Superior temporal gyrus (tissue), 1 donor: ENCODE measurements around the gene CRYZL1.

Source experiments
- DNase-seq: peaks from one replicate; pipeline ENCODE4 v3.0.0-alpha.2; 2016; ENCODE audit errors: extremely low spot score

CRYZL1 gene

DNA sequence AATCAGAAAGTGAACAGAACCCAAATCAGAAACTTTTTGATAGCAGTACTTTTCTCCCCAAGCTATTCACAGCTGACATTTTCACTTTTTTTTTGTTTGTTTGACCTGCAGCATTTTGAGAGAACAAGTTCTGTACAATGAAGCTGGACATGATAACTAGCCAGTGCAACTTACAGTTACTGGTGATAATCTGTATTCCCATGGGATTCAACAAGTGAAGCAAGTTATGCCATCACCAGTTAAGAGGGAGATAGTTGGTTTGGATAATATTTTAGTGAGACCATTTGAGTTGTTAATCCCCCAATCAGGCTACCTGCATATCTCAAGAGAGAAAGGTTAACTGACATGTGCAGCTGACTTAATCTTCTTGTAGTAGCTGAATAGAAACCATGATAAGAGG is 80.6 kb downstream of the CRYZL1 start:
- no peak for DNase-seq

DNA sequence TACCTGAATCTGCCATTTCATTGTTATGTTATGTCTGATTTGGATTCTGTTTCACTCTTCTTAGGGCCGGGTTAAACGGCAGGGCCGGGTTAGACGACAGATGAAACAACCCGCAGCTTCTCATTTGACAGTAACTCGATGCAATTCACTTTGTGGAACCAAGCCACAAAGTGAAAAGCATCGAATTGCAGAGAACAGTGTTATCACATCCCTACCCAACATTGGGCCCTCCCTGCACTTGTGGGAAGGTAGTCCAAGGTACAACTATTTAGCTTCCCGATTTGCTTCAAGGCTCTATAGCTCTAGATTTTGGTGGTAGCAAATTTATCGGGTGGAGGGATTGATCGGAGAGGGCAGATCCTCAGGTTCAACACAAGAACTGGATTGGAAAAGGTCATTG is 81.7 kb downstream of the CRYZL1 start:
- DNase-seq, result no peak

DNA sequence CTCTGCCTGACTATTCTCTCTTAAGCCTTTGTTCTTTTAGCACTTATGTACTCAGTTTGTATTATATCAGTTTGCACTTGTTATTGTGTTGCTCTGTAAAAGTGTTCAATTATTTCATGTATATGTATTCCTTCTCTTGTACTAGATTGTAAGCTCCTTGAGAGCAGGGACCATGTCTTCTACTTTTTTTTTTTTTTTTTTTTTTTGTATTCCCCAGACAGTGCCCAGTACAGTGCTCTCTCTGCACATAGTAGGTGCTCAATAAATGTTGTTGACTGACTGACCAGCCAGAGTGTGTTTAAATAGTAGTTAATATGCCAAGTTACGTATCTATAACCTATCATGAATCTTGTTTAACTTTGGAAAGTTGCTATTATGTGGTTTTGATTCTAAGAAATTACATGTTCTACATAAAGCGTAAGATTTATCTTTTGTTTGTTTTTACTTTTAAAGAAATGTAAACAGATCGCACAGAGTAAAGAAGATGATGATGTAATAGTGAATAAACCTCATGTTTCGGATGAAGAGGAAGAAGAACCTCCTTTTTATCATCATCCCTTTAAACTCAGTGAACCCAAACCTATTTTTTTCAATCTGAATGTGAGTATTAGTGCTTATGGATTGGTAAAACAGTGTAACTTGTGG is 82.6 kb downstream of the CRYZL1 start:
- no peak for DNase-seq

DNA sequence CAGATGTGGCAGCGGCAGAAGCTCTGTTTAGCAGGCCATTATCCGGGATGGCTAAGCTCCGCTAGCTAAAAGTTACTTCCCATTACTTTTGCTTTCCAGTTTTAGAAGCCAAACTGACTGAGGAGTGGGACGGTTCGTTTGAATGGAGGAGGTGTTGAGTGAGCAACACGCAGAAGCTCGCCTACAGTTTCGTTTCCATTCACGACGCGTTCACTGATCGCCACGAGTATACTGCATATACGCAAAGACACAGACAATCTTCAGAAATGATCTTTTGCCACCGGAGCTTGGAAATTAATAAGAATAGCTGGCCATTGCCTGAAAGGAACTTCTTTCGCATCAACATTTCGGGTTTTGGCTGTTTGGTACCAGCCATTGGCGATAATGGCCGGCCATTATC is 84.1 kb downstream of the CRYZL1 start:
- DNase-seq, result no peak

DNA sequence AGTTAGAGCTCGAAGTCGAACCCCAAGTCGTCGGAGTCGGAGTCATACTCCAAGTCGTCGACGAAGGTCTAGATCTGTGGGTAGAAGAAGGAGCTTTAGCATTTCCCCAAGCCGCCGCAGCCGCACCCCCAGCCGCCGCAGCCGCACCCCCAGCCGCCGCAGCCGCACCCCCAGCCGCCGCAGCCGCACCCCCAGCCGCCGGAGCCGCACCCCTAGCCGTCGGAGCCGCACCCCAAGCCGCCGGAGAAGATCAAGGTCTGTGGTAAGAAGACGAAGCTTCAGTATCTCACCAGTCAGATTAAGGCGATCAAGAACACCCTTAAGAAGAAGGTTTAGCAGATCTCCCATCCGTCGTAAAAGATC is 86.6 kb downstream of the CRYZL1 start:
- DNase-seq, result no peak

DNA sequence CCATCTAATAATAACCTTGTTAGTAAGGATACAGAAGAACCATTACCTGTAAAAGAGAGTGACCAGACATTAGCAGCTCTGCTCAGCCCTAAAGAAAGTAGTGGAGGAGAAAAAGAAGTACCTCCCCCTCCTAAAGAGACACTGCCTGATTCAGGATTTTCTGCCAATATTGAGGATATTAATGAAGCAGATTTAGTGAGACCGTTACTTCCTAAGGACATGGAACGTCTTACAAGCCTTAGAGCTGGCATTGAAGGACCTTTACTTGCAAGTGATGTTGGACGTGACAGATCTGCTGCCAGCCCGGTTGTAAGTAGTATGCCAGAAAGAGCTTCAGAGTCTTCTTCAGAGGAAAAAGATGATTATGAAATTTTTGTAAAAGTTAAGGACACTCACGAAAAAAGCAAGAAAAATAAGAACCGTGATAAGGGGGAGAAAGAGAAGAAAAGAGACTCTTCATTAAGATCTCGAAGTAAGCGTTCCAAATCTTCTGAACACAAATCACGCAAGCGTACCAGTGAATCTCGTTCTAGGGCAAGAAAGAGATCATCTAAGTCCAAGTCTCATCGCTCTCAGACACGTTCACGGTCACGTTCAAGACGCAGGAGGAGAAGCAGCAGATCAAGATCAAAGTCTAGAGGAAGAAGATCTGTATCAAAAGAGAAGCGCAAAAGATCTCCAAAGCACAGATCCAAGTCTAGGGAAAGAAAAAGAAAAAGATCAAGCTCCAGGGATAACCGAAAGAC is 87.1 kb downstream of the CRYZL1 start:
- DNase-seq, result no peak

DNA sequence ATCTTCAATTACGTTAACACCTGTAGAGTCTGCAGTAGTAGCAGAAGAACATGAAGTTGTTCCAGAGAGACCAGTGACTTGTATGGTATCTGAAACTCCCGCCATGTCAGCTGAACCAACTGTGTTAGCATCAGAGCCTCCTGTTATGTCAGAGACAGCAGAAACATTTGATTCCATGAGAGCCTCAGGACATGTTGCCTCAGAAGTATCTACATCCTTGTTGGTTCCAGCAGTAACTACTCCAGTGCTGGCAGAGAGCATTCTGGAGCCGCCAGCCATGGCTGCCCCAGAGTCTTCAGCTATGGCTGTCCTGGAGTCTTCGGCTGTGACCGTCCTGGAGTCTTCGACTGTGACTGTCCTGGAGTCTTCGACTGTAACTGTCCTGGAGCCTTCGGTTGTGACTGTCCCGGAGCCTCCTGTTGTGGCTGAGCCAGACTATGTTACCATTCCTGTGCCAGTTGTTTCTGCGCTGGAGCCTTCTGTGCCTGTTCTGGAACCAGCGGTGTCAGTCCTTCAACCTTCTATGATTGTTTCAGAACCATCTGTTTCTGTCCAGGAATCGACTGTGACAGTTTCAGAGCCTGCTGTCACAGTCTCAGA is 88.4 kb downstream of the CRYZL1 start:
- no peak for DNase-seq

DNA sequence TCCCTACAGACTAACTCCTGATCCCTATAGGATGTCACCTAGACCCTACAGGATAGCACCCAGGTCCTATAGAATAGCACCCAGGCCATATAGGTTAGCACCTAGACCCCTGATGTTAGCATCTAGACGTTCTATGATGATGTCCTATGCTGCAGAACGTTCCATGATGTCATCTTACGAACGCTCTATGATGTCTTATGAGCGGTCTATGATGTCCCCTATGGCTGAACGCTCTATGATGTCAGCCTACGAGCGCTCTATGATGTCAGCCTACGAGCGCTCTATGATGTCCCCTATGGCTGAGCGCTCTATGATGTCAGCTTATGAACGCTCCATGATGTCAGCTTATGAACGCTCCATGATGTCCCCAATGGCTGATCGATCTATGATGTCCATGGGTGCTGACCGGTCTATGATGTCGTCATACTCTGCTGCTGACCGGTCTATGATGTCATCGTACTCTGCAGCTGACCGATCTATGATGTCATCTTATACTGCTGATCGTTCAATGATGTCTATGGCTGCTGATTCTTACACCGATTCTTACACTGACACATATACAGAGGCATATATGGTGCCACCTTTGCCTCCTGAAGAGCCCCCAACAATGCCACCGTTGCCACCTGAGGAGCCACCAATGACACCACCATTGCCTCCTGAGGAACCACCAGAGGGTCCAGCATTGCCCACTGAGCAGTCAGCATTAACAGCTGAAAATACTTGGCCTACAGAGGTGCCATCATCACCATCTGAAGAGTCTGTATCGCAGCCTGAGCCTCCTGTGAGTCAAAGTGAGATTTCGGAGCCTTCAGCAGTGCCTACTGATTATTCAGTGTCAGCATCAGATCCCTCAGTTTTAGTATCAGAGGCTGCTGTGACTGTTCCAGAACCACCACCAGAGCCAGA is 89.2 kb downstream of the CRYZL1 start:
- DNase-seq, result no peak

DNA sequence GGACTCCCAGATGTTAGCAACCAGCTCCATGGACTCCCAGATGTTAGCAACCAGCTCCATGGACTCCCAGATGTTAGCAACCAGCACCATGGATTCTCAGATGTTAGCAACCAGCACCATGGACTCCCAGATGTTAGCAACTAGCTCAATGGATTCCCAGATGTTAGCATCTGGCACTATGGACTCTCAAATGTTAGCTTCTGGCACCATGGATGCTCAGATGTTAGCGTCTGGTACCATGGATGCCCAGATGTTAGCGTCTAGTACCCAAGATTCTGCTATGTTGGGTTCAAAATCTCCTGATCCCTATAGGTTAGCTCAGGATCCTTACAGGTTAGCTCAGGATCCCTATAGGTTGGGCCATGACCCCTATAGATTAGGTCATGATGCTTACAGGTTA is 89.9 kb downstream of the CRYZL1 start:
- no peak for DNase-seq

DNA sequence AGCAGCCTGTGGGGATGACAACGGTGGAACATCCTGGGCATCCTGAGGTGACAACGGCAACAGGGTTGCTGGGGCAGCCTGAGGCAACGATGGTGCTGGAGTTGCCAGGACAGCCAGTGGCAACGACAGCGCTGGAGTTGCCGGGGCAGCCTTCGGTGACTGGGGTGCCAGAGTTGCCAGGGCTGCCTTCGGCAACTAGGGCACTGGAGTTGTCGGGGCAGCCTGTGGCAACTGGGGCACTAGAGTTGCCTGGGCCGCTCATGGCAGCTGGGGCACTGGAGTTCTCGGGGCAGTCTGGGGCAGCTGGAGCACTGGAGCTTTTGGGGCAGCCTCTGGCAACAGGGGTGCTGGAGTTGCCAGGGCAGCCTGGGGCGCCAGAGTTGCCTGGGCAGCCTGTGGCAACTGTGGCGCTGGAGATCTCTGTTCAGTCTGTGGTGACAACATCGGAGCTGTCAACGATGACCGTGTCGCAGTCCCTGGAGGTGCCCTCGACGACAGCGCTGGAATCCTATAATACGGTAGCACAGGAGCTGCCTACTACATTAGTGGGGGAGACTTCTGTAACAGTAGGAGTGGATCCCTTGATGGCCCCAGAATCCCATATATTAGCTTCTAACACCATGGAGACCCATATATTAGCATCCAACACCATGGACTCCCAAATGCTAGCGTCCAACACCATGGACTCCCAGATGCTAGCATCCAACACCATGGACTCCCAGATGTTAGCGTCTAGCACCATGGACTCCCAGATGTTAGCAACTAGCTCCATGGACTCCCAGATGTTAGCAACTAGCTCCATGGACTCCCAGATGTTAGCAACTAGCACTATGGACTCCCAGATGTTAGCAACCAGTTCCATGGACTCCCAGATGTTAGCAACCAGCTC is 90.5 kb downstream of the CRYZL1 start:
- no peak for DNase-seq

DNA sequence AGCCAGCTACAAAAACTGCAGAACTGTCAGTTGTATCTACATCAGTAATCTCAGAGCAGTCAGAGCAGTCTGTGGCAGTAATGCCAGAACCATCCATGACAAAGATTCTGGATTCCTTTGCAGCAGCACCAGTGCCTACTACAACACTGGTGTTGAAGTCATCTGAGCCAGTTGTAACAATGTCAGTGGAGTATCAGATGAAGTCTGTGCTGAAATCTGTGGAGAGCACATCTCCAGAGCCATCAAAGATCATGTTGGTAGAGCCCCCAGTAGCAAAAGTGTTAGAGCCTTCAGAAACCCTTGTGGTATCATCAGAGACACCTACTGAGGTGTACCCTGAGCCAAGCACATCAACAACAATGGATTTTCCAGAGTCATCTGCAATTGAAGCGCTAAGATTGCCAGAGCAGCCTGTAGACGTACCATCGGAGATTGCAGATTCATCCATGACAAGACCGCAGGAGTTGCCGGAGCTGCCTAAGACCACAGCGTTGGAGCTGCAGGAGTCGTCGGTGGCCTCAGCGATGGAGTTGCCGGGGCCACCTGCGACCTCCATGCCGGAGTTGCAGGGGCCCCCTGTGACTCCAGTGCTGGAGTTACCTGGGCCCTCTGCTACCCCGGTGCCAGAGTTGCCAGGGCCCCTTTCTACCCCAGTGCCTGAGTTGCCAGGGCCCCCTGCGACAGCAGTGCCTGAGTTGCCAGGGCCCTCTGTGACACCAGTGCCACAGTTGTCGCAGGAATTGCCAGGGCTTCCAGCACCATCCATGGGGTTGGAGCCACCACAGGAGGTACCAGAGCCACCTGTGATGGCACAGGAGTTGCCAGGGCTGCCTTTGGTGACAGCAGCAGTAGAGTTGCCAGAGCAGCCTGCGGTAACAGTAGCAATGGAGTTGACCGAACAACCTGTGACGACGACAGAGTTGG is 91.4 kb downstream of the CRYZL1 start:
- no peak for DNase-seq

DNA sequence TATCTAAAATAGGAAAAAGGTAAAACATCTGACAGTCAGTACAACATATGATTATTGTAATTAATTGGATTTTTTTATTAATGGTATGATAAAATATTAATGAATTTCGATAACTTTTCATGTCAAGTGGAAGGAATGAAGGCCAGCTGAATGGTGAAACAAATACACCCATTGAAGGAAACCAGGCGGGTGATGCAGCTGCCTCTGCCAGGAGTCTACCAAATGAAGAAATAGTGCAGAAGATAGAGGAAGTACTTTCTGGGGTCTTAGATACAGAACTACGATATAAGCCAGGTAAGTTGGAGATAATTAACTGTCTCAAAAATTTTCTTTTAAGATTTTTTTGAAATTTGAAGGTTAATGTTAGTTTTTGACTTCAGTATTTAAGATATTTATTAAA is 95.5 kb downstream of the CRYZL1 start:
- DNase-seq, result no peak

DNA sequence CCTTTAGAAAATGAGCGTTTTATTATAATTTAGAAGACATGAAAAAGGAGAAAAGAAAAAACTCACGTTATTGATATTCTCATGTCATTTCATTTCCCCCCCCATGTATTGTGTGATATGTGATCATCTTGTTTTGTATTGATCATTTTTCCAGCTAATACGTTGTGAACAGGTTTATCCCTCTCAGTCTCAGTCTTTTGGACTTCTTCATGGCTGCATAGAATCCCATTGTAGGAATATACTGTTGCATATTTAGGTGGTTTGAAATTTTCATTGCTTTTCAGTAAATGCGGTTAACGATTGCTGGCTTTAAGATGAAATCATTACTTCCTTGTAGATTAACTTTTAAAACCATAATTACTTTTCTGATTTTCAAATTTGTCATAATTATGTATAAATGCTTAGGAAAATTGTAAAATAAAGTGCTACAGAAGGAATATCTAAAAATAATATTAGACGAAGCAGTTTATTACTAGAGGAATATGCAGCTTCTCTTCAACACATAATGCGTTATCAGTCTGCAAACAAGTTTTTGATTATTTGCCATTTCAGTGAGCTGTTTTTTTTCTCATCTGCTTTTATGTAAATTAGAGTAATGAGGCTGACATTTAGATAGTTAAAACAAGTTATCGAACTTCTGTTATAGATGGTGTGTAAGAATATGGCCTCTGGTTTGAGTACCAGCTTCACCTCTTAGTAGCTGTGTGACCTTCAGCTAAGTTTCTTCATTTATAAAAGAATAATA is 96.9 kb downstream of the CRYZL1 start:
- DNase-seq, result no peak

DNA sequence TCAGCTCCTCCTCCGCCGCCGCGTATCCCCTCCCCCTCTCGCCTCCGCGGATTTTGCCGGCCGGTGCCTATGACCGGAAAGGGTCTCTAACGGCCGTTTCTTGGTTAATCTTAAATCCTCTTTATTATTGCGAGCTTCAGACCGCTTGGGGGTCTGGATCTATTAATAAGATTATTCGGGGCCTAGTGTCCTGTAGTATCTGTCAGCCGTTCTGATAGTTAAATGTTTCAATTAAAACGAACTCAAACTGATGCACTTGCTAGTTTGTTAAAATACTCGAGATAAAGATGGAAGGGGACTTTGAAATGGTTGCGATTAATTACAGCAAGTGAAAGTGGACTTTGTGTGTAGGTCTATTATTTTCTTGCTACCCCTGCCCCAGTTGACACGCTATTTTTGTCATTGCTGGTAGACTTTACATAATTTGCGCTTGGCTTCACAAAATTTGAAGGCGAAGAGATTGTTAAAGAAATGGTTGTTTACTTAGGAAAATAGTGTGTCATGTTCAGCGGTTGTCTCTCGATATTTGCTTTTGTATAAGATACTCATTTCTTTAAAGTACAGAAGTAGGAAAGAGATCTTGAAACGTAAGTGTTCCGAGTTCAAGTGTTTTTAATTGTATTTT is 97.9 kb downstream of the CRYZL1 start:
- DNase-seq, result no peak

DNA sequence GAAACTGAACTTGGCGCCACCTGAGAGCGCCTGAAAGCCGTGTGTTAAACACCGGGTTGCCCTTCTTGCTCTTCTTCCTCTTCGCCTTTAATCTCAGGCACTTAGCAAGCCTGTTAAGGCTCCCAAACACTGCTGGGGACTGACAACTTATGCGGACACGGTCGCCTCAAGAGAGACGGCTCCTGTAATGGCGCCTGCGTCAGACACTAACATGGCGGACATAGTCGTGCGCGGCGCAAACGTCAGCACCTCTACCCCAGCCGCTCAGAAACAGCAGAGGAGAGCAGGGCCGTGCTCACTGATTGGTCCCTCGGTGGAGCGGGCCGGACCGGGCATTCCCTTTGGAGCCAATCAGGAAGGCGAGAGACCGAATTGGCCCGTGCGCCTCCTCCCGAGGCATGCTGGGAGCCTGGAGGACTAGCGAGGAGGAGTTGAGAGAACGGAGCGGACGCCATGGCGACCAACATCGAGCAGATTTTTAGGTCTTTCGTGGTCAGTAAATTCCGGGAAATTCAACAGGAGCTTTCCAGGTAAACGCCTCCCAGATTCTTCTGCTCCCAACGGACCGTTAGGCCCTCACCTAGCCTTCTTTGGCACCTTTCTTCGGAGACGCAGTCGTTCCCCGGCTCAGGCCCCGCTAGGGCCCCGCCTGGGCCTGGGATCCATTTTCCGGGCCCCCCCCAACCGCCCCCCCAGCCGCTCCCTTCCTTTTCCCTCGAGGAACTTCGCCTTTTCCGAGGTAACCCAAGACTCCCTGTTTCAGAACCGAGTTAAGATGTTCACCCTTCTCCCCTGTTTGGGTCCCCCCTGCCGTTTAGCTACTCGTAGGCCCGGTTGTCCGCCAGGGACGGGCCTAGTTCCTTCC is 98.7 kb downstream of the CRYZL1 start, which contains the start of gene SON:
SON (plus strand) TSS at position 399 of the 865 bp plus-strand sequence; CDS start at position 454, 55 bp downstream.
- DNase-seq, result peak; percentile 100

DNA sequence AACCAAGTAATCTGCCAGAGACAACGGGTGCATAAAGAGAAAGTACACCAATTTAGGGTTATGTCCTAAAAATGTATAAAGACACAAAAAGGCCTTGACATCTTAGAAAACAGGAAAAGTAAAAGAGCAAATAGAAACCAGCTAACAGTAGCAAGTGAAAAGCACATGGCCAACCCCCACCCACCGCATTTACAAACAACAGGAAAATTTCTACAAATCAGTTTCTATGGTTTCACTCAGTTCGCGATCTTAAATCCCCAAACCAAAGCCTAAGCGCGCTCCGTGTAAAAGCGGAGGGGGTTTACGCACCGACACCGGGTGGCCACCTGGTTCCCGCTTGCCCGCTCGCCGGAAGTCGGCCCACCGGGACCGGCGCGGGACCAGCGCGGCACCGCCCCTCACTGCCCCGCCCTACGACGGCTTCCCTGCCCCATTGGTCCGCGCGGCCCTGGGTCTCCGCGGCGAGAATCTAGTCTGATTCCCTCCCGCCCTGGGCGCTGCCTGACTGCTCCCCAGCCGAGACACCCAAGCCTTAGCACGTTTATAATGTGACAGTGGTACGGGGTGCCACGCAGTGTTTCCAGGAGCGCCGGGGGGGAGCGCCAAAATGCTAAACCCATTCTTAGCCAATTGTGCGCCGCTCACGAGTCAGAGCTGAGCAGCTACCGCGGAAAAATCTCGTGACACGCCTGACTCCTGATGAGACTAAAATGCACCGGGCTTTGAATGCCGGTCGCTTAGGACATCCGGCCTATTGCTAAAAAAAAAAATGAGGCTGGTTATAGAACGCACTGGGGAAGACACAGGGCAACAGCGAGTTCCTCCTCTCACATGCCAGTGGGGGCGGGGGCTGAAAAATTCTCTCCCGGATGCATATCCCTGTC is 99.5 kb downstream of the CRYZL1 start, which contains the start of gene GART:
GART (minus strand) TSS at position 362 of the 884 bp plus-strand sequence. CDS start 2,802 bp downstream, outside the sequence.
- DNase-seq, result peak; percentile 81
